ENCODE measurements around the gene APOBR.

DNA sequence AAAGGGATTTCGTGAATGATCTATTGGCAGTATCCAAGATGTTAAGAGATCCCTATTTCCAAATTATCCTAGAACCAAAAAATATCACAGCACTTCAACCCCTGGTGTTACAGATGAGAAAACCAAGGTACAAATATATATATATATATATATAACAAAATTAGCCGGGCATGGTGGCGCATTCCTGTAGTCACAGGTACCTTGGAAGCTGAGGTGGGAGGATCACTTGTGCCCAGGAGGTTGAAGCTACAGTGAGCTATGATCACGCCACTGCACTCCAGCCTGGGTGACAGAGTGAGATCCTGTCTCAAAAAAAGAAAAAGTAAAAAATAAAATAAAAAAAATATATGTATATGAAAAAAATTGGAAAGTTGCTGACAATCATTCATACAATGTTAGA lies 1.9 kb upstream of the APOBR start:
- TF ChIP-seq EZH2 (optimal IDR thresholded peaks at IDR 0.05; ENCODE audit: low read depth, low read length), result no peak
- TF ChIP-seq EZH2phosphoT487 (IDR thresholded peaks at IDR 0.05; ENCODE audit: low read length), result no peak
